ENCODE results near the gene SLC6A1.

The SLC6A1 gene

DNA sequence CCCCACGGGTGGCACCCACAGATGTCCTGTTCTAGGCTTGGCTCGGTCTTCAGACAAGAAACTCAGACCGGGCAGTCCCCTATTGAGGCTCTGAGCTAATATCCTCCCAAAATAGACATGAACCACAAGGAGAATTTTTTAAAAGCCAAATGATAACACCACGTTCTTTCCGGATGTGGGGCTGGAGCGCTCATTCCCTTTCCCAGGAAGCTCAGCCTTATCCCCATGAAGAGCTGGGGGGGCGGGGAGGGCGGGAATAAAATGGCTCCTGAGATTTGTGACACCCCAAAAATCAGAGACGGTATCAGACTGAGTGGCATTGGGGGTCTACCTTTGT, 1.1 kb downstream of the SLC6A1 start:
- no peak for DNase-seq (ENCODE audit: low read depth, low spot score)

GRCh38 chr3:10994306-10994705, 1.8 kb downstream of the SLC6A1 start:
- DNase-seq (ENCODE audit: low read depth, low spot score): no peak

DNA sequence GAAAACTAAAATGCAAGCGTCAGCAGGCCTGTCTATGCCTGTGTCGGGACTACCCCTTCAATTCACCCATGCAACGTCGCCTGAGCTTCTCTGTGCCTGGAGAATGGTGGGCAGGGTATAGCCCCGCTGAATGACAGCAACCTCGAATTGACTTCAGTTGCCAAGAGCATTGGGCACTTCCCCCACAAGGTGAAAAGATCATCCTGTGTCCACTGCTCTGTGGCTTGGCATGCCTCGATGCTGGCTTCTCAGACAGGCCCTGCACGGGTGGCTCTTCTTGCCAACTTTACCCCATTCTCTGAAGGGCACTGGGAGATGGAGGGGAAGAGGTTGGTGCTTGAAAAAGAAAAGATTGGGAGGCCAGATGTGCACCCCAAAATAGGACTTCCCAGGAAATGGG, 3.3 kb downstream of the SLC6A1 start:
- no peak for DNase-seq (ENCODE audit: low read depth, low spot score)

DNA sequence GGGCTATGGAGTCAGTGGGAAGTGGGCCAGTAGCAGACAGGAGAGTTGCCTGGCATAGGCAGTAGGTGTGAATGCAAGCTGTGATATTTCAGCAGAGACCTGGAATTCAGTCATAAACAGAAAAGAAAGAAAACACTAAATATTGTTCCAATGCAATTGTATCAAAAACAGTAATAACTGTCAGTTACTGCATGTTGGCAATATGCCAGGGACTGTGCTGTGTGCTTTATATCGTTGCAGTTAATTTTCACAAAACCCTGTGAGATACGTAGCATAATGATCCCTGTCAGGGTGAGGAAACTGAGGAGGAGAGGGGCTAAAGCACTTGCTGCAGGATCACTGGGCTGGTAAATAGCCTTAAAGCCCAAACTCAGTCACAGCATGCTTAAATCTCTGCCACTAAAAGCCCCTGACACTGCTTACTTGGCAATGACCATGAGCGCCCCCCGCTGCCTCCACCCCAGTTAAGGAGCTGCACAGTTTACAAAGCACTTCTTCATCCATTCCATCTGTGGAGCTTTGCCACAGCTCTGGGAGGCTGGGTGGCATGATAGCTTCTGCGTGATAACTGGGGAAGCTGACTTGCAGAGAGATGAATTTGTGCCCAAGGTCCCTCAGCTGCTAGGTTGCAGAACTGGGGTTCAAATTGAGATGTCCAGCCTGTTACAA, 3.9 kb downstream of the SLC6A1 start:
- DNase-seq (ENCODE audit: low read depth, low spot score): no peak

DNA sequence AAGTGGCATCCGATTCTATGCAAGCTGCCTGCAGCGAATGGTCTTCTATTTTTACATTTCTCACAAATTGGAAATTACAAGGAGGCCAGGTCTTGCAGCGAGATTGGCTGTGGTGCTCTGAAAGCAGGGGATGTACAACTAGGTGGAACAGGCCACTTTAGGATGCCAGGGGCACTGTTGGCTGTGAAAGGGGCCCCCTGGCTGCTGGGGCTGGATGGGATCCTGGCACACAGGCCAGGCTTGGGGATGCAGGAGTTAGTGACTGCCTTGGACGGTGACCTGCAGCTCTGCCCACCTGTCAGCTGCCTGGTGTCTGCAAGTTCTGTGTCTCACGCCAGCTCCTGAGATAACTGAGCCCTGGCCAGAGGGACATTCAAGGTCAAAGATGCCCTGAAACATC, 4.6 kb downstream of the SLC6A1 start:
- DNase-seq (ENCODE audit: low read depth, low spot score): no peak

- DNase-seq (ENCODE audit: low read depth, low spot score): no peak
These were observed 6.0 kb downstream of the SLC6A1 start for GRCh38 chr3:10998542-10998941.

- DNase-seq (ENCODE audit: low read depth, low spot score): no peak
These were observed 6.9 kb downstream of the SLC6A1 start for GRCh38 chr3:10999221-11000107.

DNA sequence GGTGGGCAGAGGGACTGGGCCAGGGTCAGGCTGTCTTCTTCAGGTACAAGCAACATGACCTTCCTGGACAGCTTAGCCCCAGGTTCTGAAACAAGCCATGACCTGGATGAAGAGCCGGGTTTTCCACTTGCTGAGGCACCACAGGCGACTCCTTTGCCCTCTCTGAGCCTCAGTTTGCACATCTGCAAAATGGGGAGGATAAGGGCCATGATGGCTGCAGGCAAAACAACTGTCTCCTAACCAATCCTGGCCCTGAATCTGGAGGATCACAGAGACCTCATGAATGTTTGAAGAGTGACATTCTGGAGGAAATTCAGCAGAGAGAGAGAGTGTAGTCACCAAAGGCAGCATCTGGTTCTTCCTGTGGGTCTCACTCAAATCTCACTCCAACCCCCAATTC, 8.0 kb downstream of the SLC6A1 start:
- no peak for DNase-seq (ENCODE audit: low read depth, low spot score)

DNA sequence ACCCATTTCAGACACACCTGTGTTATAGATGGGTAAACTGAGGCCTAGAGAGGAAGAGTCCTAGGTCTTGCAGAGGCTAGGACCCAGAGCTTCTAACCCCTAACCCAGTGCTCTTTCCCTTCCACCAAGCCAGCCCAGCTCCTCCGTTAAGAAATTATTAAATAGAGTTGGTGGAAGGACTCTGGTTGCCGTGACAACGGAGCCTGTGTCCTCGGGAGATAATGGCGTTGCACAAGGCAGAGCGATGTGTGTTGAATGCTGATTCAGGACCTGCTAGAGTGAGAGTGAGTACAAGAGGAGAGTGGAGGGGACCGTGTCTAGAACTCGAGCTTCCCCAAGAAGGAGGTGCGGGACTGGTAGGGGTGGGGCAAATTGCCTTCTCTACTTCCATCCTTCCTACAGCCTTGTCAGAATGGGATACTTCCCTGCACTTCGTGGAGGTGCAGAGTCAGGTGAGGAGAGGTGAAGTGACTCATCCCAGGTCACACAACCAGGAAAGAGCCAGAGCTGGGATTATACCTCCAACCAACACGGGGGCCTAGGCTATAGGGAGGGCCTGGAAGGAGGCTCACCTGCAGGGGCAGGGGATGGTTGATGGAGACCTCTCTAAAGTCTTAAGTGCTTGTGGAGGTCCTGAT, 8.6 kb downstream of the SLC6A1 start:
- DNase-seq (ENCODE audit: low read depth, low spot score): no peak

- DNase-seq (ENCODE audit: low read depth, low spot score): no peak
These were observed 9.1 kb downstream of the SLC6A1 start for GRCh38 chr3:11001658-11002021.

DNA sequence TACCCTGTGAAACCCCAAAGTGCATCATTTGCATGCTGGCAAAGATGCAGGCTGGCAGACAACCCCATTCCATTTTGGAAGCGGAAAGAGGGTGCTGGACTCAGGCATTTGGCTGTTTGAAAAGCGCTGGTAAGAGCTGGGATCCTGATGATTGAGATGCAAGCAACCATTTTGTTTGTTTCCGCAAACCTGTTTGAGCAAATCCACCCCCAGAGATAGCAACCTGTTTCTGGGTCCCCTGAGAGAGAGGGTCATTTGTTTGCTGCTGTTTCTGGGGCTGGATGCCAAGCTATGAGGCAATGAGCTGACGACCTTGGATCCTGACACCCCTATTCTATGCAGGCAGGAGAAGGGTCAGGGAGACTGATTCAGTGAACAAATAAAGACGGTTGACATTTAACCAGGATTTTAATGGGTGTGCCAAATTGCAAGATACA, 9.8 kb downstream of the SLC6A1 start:
- no peak for DNase-seq (ENCODE audit: low read depth, low spot score)

GRCh38 chr3:11004563-11004962, 12.0 kb downstream of the SLC6A1 start:
- no peak for DNase-seq (ENCODE audit: low read depth, low spot score)

DNA sequence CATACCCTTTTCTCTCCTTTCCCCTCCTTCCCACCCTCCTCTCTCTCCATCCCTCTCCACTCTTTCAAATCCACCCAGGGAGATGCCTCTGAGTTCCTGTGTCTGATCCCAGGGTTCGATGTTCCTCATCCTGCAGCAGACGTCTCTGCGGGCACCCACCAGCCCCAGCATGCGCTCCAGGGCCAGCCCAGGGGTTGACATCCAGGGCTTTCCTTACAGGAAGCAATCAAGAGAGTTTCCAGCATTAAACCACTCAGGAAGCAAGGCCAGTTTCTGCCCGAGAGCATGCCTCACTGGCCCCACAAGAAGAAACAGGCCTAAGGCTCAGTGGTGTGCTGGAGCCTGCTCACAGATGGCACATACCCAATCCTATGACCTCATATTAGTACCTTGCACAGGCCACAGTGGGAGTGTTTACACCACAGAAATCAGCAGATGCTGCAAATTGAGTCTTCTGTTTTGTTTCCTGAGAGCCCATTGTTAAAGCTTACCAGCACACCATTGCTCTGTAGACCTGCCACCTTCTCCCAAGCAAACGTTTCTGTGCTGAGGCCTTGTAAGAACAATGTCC, 13.2 kb downstream of the SLC6A1 start:
- no peak for DNase-seq (ENCODE audit: low read depth, low spot score)

GRCh38 chr3:11006986-11007933, 14.7 kb downstream of the SLC6A1 start:
- no peak for DNase-seq (ENCODE audit: low read depth, low spot score)

DNA sequence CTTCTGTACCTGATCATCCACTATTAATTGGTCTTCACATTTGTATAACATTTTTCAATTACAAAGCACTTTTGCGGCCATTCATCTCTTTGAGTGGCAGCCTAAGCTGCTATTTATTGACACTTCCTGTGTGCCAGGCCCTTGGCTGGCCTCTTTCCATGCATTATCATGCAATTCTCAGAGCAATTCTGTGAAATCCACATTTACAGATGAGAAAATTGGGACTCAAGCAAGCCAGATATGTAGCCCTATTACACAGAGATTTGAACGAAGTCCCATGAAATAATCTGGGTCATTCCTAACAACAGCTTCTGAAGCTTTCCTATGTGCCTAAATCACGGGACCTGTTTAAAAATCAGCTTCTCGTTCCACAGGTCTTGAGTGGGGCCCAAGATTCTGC, 17.4 kb downstream of the SLC6A1 start:
- no peak for DNase-seq (ENCODE audit: low read depth, low spot score)

- DNase-seq (ENCODE audit: low read depth, low spot score): no peak
These were observed 18.0 kb downstream of the SLC6A1 start for GRCh38 chr3:11010426-11011165.

- no peak for DNase-seq (ENCODE audit: low read depth, low spot score)
These were observed 21.7 kb downstream of the SLC6A1 start for GRCh38 chr3:11014253-11014652.

DNA sequence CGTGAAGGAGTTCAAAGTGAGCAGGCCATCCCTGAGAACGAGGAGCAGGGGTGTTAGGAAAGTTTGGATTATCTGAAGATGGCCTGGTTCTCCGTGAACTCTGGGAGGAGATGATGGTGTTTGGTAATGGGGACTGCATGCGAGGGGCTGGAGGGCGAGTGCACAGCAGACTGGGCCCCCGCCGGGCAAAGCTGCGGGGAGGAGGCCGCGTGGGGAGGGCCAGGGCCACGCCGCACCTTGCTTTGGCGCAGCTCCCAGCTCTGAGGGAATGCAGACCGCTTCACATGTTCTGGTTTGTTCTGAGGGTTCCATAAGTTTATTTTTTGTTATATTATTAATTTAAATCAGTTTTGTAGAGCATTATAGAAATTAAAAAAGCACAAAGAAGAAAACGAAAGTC, 22.2 kb downstream of the SLC6A1 start:
- no peak for DNase-seq (ENCODE audit: low read depth, low spot score)

DNA sequence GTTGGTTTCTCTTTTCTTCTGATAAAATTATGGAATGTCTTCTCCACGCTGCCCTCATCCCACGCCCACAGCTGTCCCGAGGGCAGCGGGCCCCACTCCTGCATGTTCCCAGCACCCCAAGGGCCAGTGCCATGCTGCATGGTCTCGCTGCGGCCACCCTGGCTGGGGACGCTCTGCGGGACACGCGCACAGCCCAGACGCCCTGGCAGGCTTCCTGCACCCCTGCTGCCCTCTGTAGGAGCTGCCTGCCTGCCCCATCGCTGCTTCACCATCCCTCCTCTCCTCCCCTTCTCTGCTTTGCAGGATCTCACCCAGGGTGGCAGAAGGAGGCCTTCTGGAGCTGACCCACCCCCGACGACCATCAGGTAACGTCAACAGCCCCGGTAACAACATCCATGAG, 22.8 kb downstream of the SLC6A1 start:
- no peak for DNase-seq (ENCODE audit: low read depth, low spot score)

GRCh38 chr3:11016727-11017126, 24.2 kb downstream of the SLC6A1 start:
- no peak for DNase-seq (ENCODE audit: low read depth, low spot score)
